ENCODE data around the gene SNTG2.

DNA sequence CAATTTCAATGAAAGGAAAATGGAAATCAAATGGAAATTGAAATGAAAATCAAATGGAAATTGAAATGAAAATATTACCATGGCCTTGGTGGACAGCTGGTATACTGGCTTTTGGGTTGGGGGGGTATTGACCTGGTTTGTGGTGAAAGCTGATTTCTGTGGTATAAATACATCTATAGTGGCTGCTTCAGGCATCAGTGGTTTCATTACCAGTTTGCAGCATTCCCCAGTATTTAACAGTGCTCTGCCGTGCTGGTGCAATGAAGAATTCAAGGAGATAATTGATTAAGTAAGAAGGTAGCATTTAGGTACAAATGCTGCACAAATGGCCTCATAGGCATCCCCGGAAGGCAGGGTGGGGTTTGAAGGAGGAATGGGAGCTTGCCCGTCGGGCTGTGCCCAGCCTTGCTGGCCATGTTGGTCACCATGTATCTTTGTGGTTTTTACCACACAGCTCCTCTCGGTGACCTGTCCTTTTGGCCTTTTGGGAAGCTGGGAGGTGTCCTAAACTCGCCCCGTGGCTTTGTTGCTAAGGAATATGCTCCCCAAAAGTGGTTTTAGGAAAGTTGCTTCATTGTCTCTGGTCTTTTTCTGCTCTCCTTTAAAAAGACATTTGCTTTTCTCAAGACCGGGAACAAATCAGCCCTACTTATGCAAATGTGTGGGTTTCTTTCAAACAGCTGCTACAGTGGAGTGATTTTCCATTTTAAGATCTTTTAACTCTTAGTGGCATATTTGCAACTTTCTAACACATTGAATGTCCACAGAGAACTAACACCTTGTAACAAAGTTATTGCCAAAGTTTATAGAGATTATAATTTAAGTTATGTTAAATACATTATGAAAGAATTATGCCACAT, 28.6 kb downstream of the SNTG2 start:
- TF ChIP-seq, protein P1, sequence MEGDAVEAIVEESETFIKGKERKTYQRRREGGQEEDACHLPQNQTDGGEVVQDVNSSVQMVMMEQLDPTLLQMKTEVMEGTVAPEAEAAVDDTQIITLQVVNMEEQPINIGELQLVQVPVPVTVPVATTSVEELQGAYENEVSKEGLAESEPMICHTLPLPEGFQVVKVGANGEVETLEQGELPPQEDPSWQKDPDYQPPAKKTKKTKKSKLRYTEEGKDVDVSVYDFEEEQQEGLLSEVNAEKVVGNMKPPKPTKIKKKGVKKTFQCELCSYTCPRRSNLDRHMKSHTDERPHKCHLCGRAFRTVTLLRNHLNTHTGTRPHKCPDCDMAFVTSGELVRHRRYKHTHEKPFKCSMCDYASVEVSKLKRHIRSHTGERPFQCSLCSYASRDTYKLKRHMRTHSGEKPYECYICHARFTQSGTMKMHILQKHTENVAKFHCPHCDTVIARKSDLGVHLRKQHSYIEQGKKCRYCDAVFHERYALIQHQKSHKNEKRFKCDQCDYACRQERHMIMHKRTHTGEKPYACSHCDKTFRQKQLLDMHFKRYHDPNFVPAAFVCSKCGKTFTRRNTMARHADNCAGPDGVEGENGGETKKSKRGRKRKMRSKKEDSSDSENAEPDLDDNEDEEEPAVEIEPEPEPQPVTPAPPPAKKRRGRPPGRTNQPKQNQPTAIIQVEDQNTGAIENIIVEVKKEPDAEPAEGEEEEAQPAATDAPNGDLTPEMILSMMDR (IDR thresholded peaks at IDR 0.05) = no peak
- no peak for TF ChIP-seq POLR2A (IDR thresholded peaks at IDR 0.05)
